HG03342 (cell line): ENCODE data around the gene CSRP3.
A peak's percentile ranks its signal among the peaks of the same experiment; 100 is the strongest.

Source experiments
- ATAC-seq: cut with Tn5 transposase; IDR thresholded peaks from one replicate; pipeline ENCODE4 v1.9.1; 2021; ENCODE audit warnings: mild to moderate bottlenecking, moderate library complexity; ENCODE audit not compliant: unreplicated experiment

The CSRP3 gene

GRCh38 chr11:19201737-19202605 lies at the start of gene CSRP3:
TSS of gene CSRP3 (minus strand) at chr11:19201983. CDS start at chr11:19192448, 9,535 bp downstream.
- ATAC-seq = no peak

- ATAC-seq = no peak
Observed at GRCh38 chr11:19251577-19251976, 49.8 kb upstream of the CSRP3 start.

- ATAC-seq = no peak
Observed at GRCh38 chr11:19246816-19247215, 45.0 kb upstream of the CSRP3 start.

- no peak for ATAC-seq
Observed at GRCh38 chr11:19245351-19245750, 43.6 kb upstream of the CSRP3 start.

- ATAC-seq = no peak
Observed at GRCh38 chr11:19244621-19245020, 42.8 kb upstream of the CSRP3 start.

- ATAC-seq = no peak
Observed at GRCh38 chr11:19244084-19244483, 42.3 kb upstream of the CSRP3 start.

GRCh38 chr11:19243613-19244012 lies 41.8 kb upstream of the CSRP3 start:
- ATAC-seq = no peak

GRCh38 chr11:19243143-19243542 lies 41.4 kb upstream of the CSRP3 start:
- ATAC-seq = no peak

- ATAC-seq = no peak
Observed at GRCh38 chr11:19242179-19242932, 40.6 kb upstream of the CSRP3 start.

GRCh38 chr11:19241260-19242178 lies 39.7 kb upstream of the CSRP3 start:
- peak; percentile 30 for ATAC-seq

GRCh38 chr11:19240420-19241259 lies 38.9 kb upstream of the CSRP3 start, which contains the start of gene E2F8:
TSS of gene E2F8 (minus strand) at chr11:19240945. CDS start at chr11:19240121, 824 bp downstream.
- peak; percentile 89 for ATAC-seq

GRCh38 chr11:19239039-19239438 lies 37.3 kb upstream of the CSRP3 start:
- ATAC-seq = no peak

- ATAC-seq = no peak
Observed at GRCh38 chr11:19237813-19238212, 36.0 kb upstream of the CSRP3 start.

- no peak for ATAC-seq
Observed at GRCh38 chr11:19237381-19237780, 35.6 kb upstream of the CSRP3 start.

GRCh38 chr11:19234231-19234817 lies 32.5 kb upstream of the CSRP3 start:
- no peak for ATAC-seq

GRCh38 chr11:19232910-19233503 lies 31.2 kb upstream of the CSRP3 start:
- ATAC-seq = no peak

- ATAC-seq = no peak
Observed at GRCh38 chr11:19229671-19230070, 27.9 kb upstream of the CSRP3 start.

GRCh38 chr11:19228968-19229367 lies 27.2 kb upstream of the CSRP3 start:
- ATAC-seq = no peak
